ENCODE data around the gene PNPLA1.

Gene PNPLA1

DNA sequence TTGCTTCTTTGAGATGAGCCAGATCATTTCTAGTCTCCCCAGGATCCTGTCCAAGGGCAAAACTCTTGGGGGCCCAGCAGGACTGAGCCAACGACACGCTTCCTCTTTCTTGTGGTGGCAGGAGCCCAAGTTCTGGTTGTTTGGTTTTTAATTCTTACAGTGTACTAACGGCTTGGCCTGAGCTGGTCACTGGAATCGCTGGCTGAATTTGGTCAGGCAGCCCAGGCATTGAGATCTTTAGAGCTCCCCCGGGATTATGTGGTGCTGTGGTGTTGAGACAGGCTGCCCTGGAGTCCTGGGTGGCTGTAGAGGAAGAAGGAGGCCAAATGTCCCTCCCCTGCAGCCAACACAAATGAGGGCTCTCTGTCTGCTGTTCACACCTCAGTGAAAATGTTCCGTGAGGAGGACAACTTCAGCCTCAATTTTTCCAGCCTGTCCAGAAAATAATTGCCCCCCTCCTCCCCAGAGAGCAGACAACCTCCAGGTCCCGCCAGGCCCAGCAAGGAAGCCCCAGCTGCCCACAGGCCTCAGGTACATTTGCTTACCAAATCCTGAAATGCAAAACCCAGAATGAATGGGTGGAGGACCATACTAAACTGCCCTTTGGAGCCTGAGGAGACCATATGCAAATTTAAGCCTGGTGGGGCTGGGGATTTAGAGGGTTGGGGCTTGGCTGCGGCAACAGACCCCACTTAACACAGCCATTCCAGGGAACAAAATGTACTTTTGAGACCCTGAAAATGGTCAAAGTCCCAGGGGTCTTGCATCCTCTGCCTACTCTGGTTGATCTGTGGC is 43.2 kb downstream of the PNPLA1 start:
- in situ Hi-C loops (cut with HindIII; ENCODE audit: low sequenced_read_pairs) = no loop called here

DNA sequence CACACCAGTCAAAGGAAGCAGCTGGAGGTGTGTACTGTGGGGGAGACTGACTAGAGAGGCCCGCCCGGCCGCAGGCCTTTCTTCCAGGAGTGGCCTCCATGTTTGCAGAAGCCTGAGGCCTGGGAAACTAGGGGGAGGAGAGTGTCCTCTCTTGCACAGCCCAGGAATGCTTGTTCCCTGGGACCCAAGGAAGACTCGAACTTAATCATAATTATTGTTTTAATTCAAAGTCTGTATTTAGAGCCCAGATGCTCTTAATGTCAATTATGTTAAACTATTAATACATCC is 43.7 kb downstream of the PNPLA1 start:
- in situ Hi-C loops (cut with HindIII; ENCODE audit: low sequenced_read_pairs) = no loop called here

DNA sequence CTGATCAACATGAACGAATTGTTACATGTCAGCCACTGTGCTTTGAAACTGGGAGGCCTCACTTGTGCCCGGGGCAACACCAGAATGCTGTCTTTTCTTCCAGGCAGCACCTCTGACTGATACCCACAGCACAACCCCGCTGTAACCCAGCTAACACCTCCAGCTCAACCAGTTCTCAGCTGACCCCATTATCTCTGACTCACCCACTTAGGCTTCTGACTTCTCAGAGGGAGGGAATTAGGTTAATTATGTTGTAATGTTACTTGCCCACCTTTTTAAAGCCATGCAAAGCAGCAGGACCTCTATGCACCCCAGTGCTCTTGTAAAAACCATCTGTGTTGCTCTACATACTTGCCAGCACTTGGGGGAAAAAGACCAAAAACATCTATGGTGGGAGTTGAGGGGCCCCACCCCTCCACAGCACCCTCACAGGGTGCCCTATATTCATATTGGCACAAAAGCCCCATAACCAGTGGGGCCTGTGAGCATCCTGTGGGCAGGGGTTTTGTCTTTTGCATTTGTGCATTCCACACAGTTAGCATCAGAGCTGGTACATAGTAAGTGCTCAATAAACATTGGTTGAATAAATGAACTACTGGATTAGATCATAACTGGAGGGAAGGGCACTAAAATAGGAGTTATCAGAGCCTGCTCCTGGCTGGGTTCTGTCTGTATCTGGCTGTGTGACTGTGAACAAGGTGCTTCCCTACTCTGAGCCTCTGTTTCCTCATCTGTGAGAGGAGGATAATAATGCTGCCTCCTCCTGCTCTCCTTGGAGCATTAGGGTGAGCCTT is 44.6 kb downstream of the PNPLA1 start:
- in situ Hi-C loops (cut with HindIII; ENCODE audit: low sequenced_read_pairs) = no loop called here

DNA sequence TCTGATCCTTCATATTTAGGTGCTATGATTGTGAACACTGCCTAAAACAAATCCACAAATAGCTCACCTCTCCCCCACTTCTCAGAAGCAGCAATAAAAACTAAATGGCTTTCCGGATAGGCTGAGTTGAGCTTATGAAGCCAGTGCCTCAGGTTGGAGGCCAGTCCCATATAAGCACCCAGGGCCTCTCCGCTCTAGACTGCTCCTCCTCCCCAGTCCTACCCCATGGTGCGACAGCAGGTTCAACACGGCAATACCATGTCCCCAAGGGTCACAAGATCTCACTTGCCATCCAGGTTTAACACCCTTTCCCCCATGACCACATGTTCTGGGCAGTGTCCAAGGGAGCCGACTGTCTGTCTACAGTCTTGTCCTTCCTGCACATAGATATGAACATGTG is 46.1 kb downstream of the PNPLA1 start:
- in situ Hi-C loops (cut with HindIII; ENCODE audit: low sequenced_read_pairs) = no loop called here

DNA sequence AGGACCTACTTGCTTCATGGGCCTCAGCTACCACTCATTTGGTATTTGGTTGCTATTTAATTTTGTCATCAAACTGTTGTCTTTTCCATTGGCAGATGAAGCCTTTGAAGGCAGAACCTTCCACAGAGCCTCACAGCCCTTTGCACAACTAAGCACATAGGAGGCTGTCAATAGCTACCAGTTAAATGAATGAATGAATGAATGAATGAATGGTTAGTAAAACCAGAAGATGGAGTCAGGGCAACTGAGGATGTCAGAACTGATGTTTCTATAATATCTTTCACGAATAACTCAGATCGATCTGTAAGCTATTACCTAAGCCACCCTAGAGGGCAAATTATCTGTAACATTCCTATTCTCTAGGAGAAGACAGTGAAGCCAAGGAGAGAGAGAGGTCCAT is 47.8 kb downstream of the PNPLA1 start:
- in situ Hi-C loops (cut with HindIII; ENCODE audit: low sequenced_read_pairs) = no loop called here

DNA sequence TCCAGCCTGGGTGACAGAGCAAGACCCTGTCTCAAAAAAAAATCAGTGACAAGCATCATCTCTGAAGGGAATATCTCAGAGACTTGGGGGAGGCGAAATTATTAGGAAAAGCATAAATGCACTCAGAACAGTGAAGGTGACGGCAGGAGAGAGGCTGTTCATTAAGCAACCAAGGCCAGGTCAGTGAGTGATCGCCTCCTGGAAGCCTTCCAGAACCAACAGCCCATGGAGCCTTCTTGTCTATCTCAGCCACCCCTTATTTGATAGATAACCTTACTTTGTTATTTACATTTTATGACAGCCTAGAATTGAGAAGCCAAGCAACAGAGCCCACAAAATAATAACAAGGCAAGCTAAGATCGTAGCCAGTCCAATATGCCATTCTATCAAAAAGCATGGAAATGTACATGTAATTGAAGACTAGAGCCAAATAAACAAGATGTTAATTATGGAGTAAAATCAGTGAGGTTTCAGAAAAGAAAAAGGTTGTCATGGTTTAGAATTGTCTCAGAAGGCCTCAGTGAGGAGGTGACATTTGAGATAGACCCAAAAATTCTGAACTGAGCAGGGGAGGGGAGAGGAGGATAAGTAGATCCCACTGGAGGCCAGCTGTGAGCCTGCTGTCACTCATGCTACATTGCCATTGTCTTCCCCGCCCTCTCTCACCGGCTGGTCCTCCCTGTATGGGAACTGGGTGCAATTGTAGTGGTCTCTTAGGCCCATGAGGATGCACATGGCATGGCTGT is 49.0 kb downstream of the PNPLA1 start:
- in situ Hi-C loops (cut with HindIII; ENCODE audit: low sequenced_read_pairs) = no loop called here

DNA sequence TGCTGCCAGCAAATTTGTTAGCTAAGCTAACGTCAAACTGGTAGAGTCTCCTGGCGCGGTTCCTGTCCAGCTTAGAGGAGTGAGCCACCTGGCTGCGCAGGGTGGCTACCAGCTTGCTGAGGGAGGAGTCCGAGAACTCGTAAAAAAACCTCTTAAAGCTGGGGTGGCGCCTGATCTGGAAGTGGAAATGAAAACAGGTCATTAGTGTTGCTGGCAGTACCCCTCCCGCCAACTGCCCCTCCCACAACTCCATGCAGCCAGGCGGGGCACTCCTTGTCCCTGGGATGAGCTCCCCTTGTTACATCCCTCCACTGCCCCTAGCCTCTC is 49.5 kb downstream of the PNPLA1 start:
- in situ Hi-C loops (cut with HindIII; ENCODE audit: low sequenced_read_pairs) = no loop called here

DNA sequence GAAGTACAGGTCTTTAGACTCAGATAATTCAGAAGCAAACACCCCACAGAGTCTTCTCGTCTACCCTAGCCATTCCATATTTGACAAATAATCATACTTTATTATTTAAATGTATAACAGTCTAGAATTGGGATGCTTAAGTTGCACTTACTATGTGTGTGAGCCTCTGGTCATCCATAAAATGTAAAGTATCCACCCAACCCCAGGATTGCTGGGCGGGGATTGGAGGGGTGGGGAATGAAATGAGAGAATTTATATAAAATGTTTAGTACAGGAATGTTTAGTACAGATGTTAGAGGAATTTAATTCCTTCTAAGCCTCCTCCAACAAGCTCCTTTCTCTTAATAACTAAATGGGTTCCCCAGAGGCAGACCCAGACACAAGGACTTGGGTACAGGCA is 50.0 kb downstream of the PNPLA1 start:
- in situ Hi-C loops (cut with HindIII; ENCODE audit: low sequenced_read_pairs) = no loop called here

DNA sequence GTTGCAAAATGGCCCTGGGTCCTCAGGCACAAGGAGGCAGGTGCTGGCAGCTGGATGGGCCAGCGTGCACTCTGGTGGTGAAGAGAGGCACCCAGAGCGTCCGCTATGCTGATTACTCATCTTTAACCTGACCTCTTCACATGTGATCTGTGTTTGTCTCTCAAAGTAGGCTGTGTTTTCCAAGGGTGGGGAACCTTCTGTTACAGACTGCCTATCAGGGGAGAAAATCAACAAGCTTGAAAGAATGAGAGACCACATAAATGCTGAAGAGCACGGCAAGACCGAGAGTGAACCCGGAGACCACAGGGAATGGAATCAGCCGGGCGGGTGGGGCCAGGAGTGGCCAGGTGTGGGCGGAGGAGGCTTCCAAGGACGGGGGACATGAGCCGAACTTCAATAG is 50.6 kb downstream of the PNPLA1 start:
- in situ Hi-C loops (cut with HindIII; ENCODE audit: low sequenced_read_pairs) = no loop called here

DNA sequence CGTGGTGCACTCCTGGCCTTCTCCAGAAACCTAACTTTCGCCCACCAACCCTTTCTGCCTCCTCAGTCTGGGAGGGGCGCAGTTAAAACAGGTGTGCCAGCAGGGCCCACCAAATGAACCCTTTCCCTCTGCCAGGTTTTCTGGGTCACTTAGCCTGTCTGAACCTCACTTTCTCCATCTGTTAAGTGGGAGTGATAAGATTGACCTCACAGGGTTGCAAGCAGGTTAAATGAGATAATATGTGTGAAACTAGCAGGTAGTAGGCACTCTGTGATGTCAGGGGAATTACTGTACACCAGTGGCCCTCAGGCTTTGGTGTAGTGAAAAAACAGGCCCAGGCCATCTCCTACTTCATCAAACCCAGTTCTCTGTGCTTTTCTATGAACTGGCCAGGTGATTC is 52.7 kb downstream of the PNPLA1 start:
- in situ Hi-C loops (cut with HindIII; ENCODE audit: low sequenced_read_pairs) = no loop called here

DNA sequence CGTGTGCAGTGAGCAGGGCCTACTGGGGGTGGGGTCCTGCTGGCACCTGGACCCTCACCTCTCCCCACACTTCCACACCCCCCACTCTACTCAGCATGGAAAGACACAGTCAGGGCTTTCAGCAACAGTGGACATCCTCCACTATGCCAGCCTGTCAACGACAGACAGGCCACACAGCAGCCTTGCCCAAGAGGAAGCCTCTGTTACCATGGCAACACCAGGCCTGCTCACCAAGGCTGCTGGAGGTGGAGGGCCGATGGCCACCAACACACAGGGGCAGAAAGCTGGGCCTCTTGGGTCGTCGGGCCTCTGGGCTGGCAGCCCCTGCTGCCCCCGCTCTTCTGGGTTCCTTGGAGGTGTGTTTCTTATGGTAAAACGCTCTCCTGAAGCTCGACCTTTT is 53.2 kb downstream of the PNPLA1 start:
- in situ Hi-C loops (cut with HindIII; ENCODE audit: low sequenced_read_pairs) = no loop called here

DNA sequence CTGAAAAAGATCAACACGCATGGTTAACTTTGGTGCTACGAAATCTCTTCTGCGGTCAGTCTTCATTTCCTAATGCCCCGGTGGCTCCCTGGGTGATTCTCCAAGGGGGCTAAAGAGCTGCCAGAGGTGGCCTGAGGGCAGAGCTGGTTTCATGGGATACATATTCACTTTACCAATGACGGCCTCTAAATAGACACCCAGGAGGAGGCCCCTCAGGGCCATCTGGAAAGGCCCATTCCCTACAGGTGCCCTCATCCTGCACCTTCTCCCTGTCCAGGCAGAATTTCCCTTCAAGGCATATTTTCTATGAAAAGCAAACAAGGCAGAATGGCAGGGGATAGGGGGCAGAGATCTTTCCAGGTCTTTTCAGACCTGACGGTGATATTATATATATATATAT is 54.3 kb downstream of the PNPLA1 start:
- in situ Hi-C loops (cut with HindIII; ENCODE audit: low sequenced_read_pairs) = no loop called here

DNA sequence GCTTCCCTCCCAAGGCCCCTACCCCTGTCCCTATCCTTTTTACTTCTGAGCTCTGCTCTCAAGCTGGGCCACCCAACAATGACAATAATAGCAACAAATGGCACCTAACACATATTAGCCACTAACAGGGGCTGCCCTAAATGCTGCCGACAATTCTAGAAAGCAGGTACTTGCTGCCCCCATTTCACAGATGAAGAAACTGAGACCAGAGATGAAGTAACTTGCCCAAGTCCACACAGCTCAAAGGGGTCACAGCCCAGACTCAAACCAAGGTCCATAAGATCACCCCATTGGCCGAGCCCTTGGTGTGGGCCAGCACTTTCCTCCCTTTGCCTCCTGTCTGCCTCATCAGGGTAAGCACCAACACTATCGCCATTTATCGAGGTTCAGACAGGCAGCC is 54.9 kb downstream of the PNPLA1 start:
- in situ Hi-C loops (cut with HindIII; ENCODE audit: low sequenced_read_pairs) = no loop called here

DNA sequence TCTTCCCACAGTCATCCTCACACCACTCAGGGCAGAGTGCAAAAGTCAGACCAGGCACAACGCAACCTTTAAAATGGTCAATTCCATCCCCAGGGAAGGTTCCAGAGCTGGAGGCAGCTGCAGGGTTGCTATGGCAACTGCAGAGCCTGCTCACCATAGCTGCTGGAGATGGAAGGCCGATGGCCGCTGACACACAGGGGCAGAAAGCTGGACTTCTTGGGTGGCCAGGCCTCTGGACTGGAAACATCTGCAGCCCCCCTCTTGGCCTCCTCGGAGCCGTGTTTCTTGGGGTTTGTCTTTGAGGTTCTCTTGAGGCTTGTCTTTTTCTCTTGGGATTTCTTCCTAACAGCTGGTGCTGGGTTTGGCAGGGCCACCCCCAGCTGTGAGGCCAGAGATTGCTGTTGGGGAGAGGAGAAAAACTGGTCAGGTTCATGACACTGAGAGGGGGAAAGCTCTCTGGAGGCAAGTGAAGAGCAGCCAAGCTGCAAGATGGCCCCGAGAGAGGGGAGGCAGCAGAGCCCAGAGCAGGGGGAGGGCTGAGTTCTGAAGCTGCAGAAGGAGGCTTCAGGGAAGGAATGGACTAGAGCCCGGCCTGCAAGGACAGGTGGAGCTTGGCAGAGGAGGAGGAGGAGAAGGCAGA is 56.6 kb downstream of the PNPLA1 start:
- in situ Hi-C loops (cut with HindIII; ENCODE audit: low sequenced_read_pairs) = no loop called here

DNA sequence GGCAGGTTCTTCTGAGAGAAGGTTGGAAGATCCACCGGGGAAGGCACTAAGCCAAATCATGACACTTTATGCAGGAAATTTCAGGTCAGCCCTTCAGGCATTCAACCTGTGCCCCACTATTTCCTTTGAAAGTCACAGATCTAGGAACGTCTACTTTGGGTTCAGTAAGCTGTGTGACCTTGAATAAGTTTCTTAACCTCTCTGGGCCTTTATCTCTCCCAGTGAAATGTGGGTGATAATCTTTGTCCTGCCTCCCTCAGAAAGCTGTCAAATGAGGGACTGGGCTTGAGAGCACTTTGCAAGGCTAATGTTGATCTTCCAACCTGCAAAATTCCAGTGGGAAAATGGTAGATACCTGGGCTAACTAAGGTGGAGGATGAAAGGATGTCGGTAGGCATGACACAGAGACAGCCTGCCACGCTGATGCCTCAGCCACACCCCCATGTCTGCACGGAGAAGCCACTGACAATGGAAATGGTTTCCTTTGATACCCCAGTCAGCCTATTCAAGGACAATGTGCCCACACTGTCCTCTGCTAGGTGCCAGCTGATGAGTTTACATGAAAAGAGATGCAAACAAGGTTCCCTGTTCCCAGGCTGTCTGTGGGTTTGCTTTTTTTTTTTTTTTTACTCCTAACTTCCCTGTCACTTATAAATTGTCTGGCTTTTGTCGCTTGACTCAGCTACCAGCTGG is 57.5 kb downstream of the PNPLA1 start:
- in situ Hi-C loops (cut with HindIII; ENCODE audit: low sequenced_read_pairs) = no loop called here

DNA sequence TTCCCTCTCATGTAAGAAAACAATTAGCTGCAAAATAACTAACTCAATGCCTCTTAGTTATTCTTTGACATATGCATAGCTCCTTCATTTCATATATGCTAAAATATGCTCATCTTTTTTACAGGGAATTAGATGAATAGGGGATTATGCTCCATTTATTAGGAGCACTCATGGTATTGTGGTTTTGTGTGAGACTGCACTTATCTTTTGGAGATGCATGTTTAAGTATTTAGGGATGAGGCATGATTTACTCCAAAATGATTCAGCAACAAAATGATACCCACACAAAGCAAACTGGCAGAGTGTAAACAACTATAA is 58.0 kb downstream of the PNPLA1 start:
- in situ Hi-C loops (cut with HindIII; ENCODE audit: low sequenced_read_pairs) = no loop called here

DNA sequence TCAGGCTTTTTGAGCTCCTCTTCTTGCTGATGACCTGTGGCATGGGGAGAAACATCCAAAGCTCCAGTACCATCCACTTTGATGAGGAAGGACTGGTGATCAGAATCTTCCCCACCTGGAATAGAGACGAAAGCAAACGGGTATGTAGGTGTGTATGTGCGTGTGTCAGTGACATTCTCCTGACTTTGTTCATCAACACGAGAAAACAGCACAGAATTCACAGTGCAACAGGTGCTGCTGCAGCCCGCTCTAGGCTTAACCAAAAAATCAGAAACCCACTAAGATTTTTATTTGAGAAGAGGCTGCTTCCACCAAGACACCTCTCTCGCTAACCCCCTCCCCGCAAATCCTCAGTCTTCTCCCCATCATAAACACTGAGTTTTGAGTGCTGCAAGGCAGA is 58.7 kb downstream of the PNPLA1 start:
- in situ Hi-C loops (cut with HindIII; ENCODE audit: low sequenced_read_pairs) = no loop called here

DNA sequence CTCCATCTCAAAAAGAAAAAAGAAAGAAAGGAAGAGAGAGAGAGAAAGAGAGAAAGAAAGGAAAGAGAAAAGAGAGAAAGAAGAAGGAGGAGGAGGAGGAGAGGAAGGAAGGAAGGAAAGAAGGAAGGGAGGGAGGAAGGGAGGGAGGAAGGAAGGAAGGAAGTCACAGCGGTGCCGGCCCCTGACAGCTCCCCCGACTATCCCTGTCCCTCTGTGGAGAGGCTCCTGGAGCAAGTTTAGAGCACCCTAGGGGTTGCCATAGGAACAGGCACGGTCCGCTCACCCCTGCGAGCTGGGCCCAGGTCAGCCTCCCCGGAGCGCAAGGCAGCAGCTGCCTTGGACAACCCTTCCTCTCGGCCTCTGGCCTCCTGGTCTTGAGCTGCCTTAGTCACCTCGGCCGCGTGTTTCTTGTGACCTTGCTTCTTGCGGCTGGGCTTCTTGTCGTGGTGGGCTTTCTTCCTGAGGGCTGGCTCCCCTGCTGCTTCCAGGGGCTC is 60.0 kb downstream of the PNPLA1 start:
- in situ Hi-C loops (cut with HindIII; ENCODE audit: low sequenced_read_pairs) = no loop called here

DNA sequence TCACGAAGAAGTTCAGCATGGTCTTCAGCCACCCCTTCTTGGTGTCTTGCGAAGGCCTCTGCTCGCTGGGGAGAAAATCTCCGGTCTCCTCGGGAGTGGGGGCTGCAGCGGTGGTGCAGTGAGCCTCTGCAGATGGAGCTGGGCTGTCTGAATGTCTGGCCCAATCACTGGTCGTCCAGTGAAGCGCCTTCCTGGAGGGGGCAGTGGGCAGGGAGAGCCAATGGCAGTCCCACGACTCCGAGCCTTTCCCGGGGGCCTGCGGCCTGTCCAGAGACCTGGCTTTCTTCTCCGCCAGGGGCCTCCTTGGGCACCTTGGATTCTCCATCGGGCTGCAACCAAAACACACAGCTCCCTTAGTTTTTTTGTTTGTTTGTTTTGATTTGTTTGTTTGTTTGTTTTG is 60.5 kb downstream of the PNPLA1 start:
- in situ Hi-C loops (cut with HindIII; ENCODE audit: low sequenced_read_pairs) = no loop called here

DNA sequence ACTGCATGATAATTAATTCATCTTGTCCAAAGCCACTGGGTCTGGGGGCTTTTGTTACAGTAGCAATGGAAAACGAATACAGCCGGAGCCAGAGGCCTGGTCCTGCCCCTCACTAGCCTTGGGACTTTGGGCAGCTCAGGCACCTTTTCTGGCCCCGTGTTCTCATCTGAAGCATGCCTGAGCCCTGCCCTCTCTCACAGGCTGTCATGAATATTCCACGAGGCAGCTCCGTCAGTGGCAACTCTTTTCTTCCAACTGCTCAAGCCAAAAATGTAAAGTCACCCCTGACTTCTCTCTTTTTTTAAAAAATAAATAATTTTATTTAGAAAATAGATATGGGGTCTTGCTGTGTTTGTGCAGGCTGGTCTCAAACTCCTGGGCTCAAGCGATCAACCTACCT is 61.5 kb downstream of the PNPLA1 start:
- in situ Hi-C loops (cut with HindIII; ENCODE audit: low sequenced_read_pairs) = no loop called here

Measured in DLD1 (cell line).